GM10248 (cell line): ENCODE data around the gene SNTG2.

Source experiments
- CTCF ChIA-PET: fragments of 300-600 bp; sonication (Branson Sonifier 250); formaldehyde crosslinking; extraction: SDS; loops from one replicate; lab custom pipeline; 2021; ENCODE audit warnings: antibody characterized with exemption; lab: Yijun Ruan, JAX
- POLR2A ChIA-PET: fragments of 350-650 bp; sonication (Branson Sonifier 250); formaldehyde crosslinking; extraction: SDS; loops from one replicate; lab custom pipeline; 2020; ENCODE audit warnings: antibody characterized with exemption; lab: Yijun Ruan, JAX
- DNase-seq: peaks from one replicate; pipeline ENCODE4 v3.0.0; 2012; ENCODE audit errors: extremely low spot score
- TF ChIP-seq, protein P1 (sequence below): IDR thresholded peaks from 2 replicates; pipeline ENCODE4 v1.5.1; 2012; ENCODE audit warnings: mild to moderate bottlenecking, low read depth; ENCODE audit errors: extremely low read depth, missing control alignments, control extremely low read depth

SNTG2 gene

DNA sequence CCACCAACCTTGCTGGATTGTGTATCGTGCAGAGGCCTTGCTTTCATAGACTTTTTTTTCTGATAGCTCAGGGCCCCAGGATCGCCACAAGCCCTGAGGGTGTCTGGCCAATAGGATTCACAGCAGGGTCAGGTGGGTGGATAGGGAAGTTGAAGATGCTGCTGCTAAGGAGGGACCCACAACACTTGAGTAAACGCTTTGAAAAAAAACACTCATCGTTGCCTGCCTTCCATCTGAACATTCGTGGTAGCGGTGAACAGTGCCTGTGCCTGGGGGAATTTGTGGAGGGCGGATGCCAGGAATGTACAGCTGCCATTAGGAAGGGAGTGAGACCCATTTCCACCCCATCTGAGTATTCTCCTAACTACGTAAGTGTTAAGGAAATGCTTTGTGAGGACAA, 358.0 kb downstream of the SNTG2 start:
- no peak for DNase-seq
- POLR2A ChIA-PET: no interaction called here
- TF ChIP-seq, protein P1, sequence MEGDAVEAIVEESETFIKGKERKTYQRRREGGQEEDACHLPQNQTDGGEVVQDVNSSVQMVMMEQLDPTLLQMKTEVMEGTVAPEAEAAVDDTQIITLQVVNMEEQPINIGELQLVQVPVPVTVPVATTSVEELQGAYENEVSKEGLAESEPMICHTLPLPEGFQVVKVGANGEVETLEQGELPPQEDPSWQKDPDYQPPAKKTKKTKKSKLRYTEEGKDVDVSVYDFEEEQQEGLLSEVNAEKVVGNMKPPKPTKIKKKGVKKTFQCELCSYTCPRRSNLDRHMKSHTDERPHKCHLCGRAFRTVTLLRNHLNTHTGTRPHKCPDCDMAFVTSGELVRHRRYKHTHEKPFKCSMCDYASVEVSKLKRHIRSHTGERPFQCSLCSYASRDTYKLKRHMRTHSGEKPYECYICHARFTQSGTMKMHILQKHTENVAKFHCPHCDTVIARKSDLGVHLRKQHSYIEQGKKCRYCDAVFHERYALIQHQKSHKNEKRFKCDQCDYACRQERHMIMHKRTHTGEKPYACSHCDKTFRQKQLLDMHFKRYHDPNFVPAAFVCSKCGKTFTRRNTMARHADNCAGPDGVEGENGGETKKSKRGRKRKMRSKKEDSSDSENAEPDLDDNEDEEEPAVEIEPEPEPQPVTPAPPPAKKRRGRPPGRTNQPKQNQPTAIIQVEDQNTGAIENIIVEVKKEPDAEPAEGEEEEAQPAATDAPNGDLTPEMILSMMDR: no peak
- CTCF ChIA-PET: no interaction called here

DNA sequence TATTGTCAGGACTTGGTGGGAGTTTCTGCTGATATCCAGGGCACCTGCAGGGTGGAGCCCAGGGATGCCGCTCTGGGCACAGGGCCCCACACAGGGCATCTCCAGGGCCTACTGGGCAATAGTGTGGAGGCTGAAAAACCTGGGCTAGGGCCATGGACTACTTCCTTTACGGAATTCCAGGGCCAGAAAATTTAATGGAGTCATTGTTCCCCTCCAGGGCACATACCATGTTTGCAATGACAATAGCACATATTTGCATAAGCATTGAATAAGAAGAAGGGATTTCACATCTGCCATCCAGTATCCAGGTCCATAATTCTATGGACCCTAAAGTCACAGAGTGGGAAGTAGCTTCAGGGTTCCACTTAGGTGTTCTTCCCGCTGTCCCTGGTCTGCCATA, 358.9 kb downstream of the SNTG2 start:
- ChIA-PET CTCF (no interaction called here), POLR2A (no interaction called here)
- no peak for DNase-seq
- TF ChIP-seq, protein P1: no peak

DNA sequence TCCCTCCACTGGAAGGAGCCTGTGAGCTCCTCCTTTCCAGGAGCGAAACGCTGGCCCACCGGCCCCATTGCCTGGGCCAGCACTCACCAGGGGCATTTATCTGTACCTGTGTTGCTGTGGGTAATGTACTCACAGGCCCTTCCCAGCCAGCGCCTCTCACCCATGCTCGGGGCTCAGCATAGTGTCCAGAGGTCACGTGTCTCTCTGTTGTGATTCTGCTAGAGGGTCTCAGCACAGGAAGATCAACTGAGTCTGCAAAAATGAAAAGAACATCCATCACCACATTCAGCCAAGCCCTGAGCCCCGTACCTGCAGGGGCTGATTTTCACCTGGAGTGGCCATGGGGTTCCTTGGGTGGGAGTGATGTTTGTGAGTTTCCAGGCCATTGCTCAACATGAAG, 359.6 kb downstream of the SNTG2 start:
- no peak for DNase-seq
- ChIA-PET POLR2A (no interaction called here), CTCF (no interaction called here)
- TF ChIP-seq, protein P1: no peak

DNA sequence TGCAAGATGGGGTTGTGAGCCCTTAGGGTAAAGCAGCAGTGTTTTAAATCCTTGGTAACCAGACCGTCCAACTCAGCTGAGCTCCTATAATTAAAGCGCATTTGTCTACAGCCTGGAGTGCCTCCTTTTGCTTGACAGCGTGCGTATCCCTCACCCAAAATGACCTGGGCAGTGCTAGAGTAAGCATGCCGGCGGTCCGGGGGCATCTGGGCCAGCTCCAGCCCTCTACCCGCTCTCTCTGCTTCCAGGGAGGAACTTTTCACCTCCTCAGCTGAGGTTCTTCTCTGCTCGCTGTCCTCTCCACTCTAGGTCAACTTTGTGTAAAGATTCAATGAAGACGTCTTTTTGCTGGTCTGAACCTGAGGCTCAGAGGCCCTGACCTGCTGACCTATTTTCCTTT, 360.2 kb downstream of the SNTG2 start:
- CTCF ChIA-PET: no interaction called here
- TF ChIP-seq, protein P1: no peak
- POLR2A ChIA-PET: no interaction called here
- no peak for DNase-seq

DNA sequence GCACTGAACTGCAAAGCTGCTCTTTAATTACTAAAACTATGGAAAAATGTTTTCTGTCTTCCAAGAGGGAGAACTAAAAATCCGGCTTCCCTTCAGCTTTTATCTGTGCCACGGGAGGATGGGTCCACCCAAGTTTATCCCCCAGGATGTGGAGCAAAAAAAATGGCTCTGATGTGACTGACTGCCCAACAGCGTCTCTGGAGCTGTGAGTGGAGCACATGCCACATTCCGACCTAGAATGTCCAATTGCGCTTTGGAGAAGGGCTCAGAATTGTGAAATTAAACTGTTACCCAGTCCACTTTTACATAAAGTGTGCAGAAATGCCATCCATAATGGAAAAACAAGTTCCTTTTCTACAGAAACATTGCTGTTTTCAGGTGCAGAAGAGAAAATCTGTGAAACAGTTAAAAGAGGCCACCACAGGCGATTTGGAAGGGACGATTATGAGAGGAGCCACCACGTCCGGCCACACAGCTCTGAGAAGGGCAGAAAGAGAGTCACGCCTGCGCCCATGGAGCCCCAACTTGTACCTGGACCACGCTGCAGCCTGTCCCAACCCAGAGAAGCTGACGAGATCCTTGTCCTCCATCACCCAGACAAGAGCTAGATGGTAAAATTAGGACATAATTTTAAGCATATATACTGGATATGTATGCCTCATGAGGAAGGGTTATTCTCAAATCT, 362.7 kb downstream of the SNTG2 start:
- no peak for DNase-seq
- TF ChIP-seq, protein P1: no peak
- ChIA-PET POLR2A (no interaction called here), CTCF (no interaction called here)

DNA sequence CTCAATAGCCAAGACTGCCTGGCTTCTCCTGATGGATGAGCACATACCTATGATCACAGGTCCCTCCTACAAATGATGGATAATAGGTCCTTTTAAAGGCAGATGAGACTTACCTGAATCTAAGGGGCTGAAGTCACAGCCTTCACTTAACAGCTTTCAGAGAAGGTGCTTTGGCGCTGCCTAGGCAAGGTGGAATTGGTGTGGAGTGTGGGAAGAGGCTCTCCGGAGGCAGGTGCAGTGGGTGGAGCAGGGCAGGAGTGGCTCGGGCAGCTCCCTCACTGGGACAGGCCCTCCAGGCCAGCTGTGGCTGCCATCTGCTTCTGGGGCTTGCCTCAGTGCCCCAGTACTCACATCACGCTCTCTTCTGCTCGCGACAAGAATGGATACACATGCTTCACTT, 363.6 kb downstream of the SNTG2 start:
- no peak for DNase-seq
- POLR2A ChIA-PET: no interaction called here
- TF ChIP-seq, protein P1: no peak
- CTCF ChIA-PET: no interaction called here
